ENCODE measurements around the gene WFDC12.

DNA sequence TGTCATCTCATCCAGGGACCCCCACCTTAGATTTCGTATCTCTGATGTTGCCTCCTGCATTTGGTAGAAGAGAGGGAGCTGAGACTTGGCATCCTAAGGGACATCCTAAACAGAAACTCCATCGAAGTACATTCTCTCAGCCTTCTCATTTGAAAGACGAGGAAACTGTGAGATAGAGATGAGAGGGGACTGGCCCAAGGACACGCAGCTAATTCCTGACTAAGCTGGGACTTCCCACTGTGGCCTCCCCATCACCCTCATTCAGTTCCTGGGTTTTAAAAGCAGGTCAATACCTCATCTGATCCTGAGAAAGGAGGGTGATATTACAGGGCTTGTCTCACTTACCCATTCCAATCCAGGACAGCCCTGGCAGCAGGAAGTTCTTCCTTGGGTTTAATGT lies 8.4 kb downstream of the WFDC12 start:
- TF ChIP-seq, protein P1, sequence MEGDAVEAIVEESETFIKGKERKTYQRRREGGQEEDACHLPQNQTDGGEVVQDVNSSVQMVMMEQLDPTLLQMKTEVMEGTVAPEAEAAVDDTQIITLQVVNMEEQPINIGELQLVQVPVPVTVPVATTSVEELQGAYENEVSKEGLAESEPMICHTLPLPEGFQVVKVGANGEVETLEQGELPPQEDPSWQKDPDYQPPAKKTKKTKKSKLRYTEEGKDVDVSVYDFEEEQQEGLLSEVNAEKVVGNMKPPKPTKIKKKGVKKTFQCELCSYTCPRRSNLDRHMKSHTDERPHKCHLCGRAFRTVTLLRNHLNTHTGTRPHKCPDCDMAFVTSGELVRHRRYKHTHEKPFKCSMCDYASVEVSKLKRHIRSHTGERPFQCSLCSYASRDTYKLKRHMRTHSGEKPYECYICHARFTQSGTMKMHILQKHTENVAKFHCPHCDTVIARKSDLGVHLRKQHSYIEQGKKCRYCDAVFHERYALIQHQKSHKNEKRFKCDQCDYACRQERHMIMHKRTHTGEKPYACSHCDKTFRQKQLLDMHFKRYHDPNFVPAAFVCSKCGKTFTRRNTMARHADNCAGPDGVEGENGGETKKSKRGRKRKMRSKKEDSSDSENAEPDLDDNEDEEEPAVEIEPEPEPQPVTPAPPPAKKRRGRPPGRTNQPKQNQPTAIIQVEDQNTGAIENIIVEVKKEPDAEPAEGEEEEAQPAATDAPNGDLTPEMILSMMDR (conservative IDR thresholded peaks at IDR 0.05; ENCODE audit: low read length), result no peak
- no peak for TF ChIP-seq EZH2phosphoT487 (IDR thresholded peaks at IDR 0.05; ENCODE audit: borderline replicate concordance, low read depth, low read length)

Measured in OCI-LY7 (cell line).